Measurements from ENCODE around the gene FGF10.

GRCh38 chr5:44364097-44364496, 25.1 kb downstream of the FGF10 start:
- no peak for TF ChIP-seq CTCF (IDR thresholded peaks at IDR 0.05; ENCODE audit: low read length)
- no peak for TF ChIP-seq EZH2 (optimal IDR thresholded peaks at IDR 0.05; ENCODE audit: low read depth, low read length)
- no peak for TF ChIP-seq EZH2phosphoT487 (IDR thresholded peaks at IDR 0.05; ENCODE audit: low read length)
